Measurements from ENCODE around the gene MAPT. TPM values are rescaled to one million over a fixed set of nuclear protein-coding genes. Genes with fewer than 3 reads are reported as not detected.

MAPT gene
- total RNA-seq, 1 experiment from 2014 or later, result 37.5 TPM

- no peaks in the 10 kb centered on the region for H3K9me3 ChIP-seq (ENCODE audit: control insufficient read depth in 1 of 2, insufficient read depth in 1 of 2, low read depth in 1 of 2, low read length in 2 of 2)
- no peaks in the 10 kb centered on the region for H4K20me1 ChIP-seq (ENCODE audit: insufficient read depth)
- TF ChIP-seq ZFX (IDR thresholded peaks at IDR 0.05) (no peak), ZBTB33 (IDR thresholded peaks at IDR 0.05; ENCODE audit: extremely low read depth, insufficient replicate concordance, low read length) (no peak), CEBPB (IDR thresholded peaks at IDR 0.05; ENCODE audit: low read depth) (no peak), FOSL1 (IDR thresholded peaks at IDR 0.05; ENCODE audit: low read depth) (no peak), EZH2 (IDR thresholded peaks at IDR 0.05) (no peak)
- no TSS peak for BruUV-seq (replicated peaks)
- ATAC-seq (no peak), DNase-seq (ENCODE audit: low read depth, low spot score) (no peak)
- RAD21 ChIA-PET (ENCODE audit: low non-redundant PET in 1 of 2, low total read pairs in 2 of 2, uncharacterized antibody in 2 of 2, unreplicated experiment in 2 of 2), result no interaction called here
- no peaks in the 10 kb centered on the region for H3K27me3 ChIP-seq (ENCODE audit: insufficient read depth, low read length)
- H3K4me3 ChIP-seq (replicated peaks in 1 of 2; ENCODE audit: low read depth in 1 of 2, low read length in 2 of 2), result no peak overlapping the region
- CTCF ChIA-PET, result no interaction called here
- no peaks in the 10 kb centered on the region for H3K4me1 ChIP-seq (ENCODE audit: control insufficient read depth in 1 of 2, insufficient read depth in 2 of 2, low read length in 2 of 2)
- H3K4me2 ChIP-seq (ENCODE audit: low read length), result no peak overlapping the region
- H3K9ac ChIP-seq (ENCODE audit: low read length), result no peak overlapping the region
- intact Hi-C loops (cut with micrococcal nuclease), result no loop called here
- H3K9me2 ChIP-seq (ENCODE audit: insufficient read depth), result no peaks in the 10 kb centered on the region
- no peak overlapping the region for H3K27ac ChIP-seq (ENCODE audit: low read depth, low read length)
- no peaks in the 10 kb centered on the region for H3K36me3 ChIP-seq (ENCODE audit: control insufficient read depth in 1 of 2, insufficient read depth in 2 of 2, low read length in 2 of 2)
- H2AFZ ChIP-seq (ENCODE audit: low read depth, low read length, poor library complexity, severe bottlenecking), result no peak overlapping the region
- POLR2A ChIA-PET, result no interaction called here
- H3K79me2 ChIP-seq (ENCODE audit: insufficient read depth, low read length), result no peaks in the 10 kb centered on the region
These were observed 11.5 kb downstream of the MAPT start for GRCh38 chr17:45905814-45906213.

- Histone ChIP-seq H3K4me1 (ENCODE audit: control insufficient read depth in 1 of 2, insufficient read depth in 2 of 2, low read length in 2 of 2) (no peaks in the 10 kb centered on the region), H3K27me3 (ENCODE audit: insufficient read depth, low read length) (no peaks in the 10 kb centered on the region), H3K9me3 (ENCODE audit: control insufficient read depth in 1 of 2, insufficient read depth in 1 of 2, low read depth in 1 of 2, low read length in 2 of 2) (no peaks in the 10 kb centered on the region), H3K4me2 (ENCODE audit: low read length) (no peak overlapping the region), H3K79me2 (ENCODE audit: insufficient read depth, low read length) (no peaks in the 10 kb centered on the region), H2AFZ (ENCODE audit: low read depth, low read length, poor library complexity, severe bottlenecking) (no peak overlapping the region), H3K9me2 (ENCODE audit: insufficient read depth) (no peaks in the 10 kb centered on the region), H3K4me3 (replicated peaks in 1 of 2; ENCODE audit: low read depth in 1 of 2, low read length in 2 of 2) (no peak overlapping the region), H4K20me1 (ENCODE audit: insufficient read depth) (no peaks in the 10 kb centered on the region), H3K27ac (ENCODE audit: low read depth, low read length) (no peak overlapping the region), H3K36me3 (ENCODE audit: control insufficient read depth in 1 of 2, insufficient read depth in 2 of 2, low read length in 2 of 2) (no peaks in the 10 kb centered on the region), H3K9ac (ENCODE audit: low read length) (no peak overlapping the region)
- BruUV-seq (replicated peaks), result no TSS peak
- TF ChIP-seq ZBTB33 (IDR thresholded peaks at IDR 0.05; ENCODE audit: extremely low read depth, insufficient replicate concordance, low read length) (no peak), ZNF274 (IDR thresholded peaks at IDR 0.05; ENCODE audit: low read depth, low read length) (no peak), CTCF (IDR thresholded peaks at IDR 0.05 in 2 of 3, conservative IDR thresholded peaks at IDR 0.05 in 1 of 3; ENCODE audit: borderline replicate concordance in 1 of 3, insufficient read depth in 1 of 3, low read depth in 2 of 3, low read length in 2 of 3) (no peak), SP1 (IDR thresholded peaks at IDR 0.05; ENCODE audit: low read depth) (no peak)
- ChIA-PET POLR2A (no interaction called here), RAD21 (ENCODE audit: low non-redundant PET in 1 of 2, low total read pairs in 2 of 2, uncharacterized antibody in 2 of 2, unreplicated experiment in 2 of 2) (no interaction called here), CTCF (no interaction called here)
- ATAC-seq, result no peak
- no peak for DNase-seq (ENCODE audit: low read depth, low spot score)
- intact Hi-C loops (cut with micrococcal nuclease), result no loop called here
These were observed 11.9 kb downstream of the MAPT start for GRCh38 chr17:45906237-45906636.

Data from HCT116 (cell line).